GM23338 (cell line): ENCODE data around the gene ZMYND11. TPM values are rescaled to one million over a fixed set of nuclear protein-coding genes. Genes with fewer than 3 reads are reported as not detected.

Experiments used
- ATAC-seq: fragments of 200-7000 bp; cut with Tn5 transposase; 3 replicates; pipeline ENCODE4 v1.9.1; 2020
- DNase-seq: peaks from one replicate; pipeline ENCODE4 v3.0.0-alpha.2; 2015; ENCODE audit warnings: low spot score
- H2AFZ ChIP-seq: fragments of 200-600 bp; sonication (generic); 2 replicates; pipeline ENCODE4 v1.8.0; 2016; ENCODE audit warnings: antibody characterized with exemption, mild to moderate bottlenecking, moderate library complexity
- H3F3A ChIP-seq: fragments of 200-600 bp; sonication (generic); replicated peaks from 2 replicates; pipeline ENCODE4 v1.8.0; 2017; ENCODE audit warnings: antibody characterized with exemption, mixed run types, low read depth
- H3K27ac ChIP-seq: fragments of 200-600 bp; sonication (generic); 2 replicates; pipeline ENCODE4 v1.6.1; 2016; ENCODE audit warnings: low read depth
- H3K27me3 ChIP-seq: fragments of 200-600 bp; sonication (generic); 2 replicates; pipeline ENCODE4 v1.8.0; 2016; ENCODE audit warnings: mild to moderate bottlenecking, mixed run types, moderate library complexity; ENCODE audit not compliant: insufficient read depth
- H3K36me3 ChIP-seq: fragments of 200-600 bp; sonication (generic); 2 replicates; pipeline ENCODE4 v1.8.0; 2016; ENCODE audit warnings: mild to moderate bottlenecking; ENCODE audit not compliant: insufficient read depth
- H3K4me1 ChIP-seq: fragments of 200-600 bp; sonication (generic); 2 replicates; pipeline ENCODE4 v1.8.0; 2016; ENCODE audit warnings: mild to moderate bottlenecking, moderate library complexity; ENCODE audit not compliant: insufficient read depth
- H3K4me2 ChIP-seq: fragments of 200-600 bp; sonication (generic); 2 replicates; pipeline ENCODE4 v1.7.1; 2017; ENCODE audit warnings: mixed run types
- H3K4me3 ChIP-seq: fragments of 200-600 bp; sonication (generic); 2 replicates; pipeline ENCODE4 v1.6.1; 2016; ENCODE audit warnings: mixed run types
- H3K79me2 ChIP-seq: fragments of 200-600 bp; sonication (generic); replicated peaks from 2 replicates; pipeline ENCODE4 v1.8.0; 2017; ENCODE audit warnings: mild to moderate bottlenecking; ENCODE audit not compliant: insufficient read depth
- H3K9me2 ChIP-seq: fragments of 200-600 bp; sonication (generic); 2 replicates; pipeline ENCODE4 v1.8.0; 2017; ENCODE audit not compliant: insufficient read depth
- H4K20me1 ChIP-seq: fragments of 200-600 bp; sonication (generic); replicated peaks from 2 replicates; pipeline ENCODE4 v1.8.0; 2017; ENCODE audit warnings: mild to moderate bottlenecking; ENCODE audit not compliant: insufficient read depth
- H3K27ac Mint-ChIP-seq: 2 replicates; pipeline ENCODE4 v1.8.0; 2020; ENCODE audit warnings: inconsistent platforms, mild to moderate bottlenecking, moderate library complexity, mixed read lengths
- H3K27me3 Mint-ChIP-seq: 3 replicates; pipeline ENCODE4 v1.8.0; 2022; ENCODE audit warnings: low read depth, mild to moderate bottlenecking, moderate library complexity, mixed read lengths, inconsistent platforms; ENCODE audit not compliant: insufficient read depth, poor library complexity
- H3K36me3 Mint-ChIP-seq: 3 replicates; pipeline ENCODE4 v1.8.0; 2021; ENCODE audit warnings: low read depth, mild to moderate bottlenecking, inconsistent platforms, moderate library complexity, mixed read lengths
- H3K4me1 Mint-ChIP-seq: 3 replicates; pipeline ENCODE4 v1.8.0; 2020; ENCODE audit warnings: mild to moderate bottlenecking, inconsistent platforms, mixed read lengths
- H3K4me3 Mint-ChIP-seq: 3 replicates; pipeline ENCODE4 v1.8.0; 2021; ENCODE audit warnings: moderate library complexity, mild to moderate bottlenecking, inconsistent platforms, mixed read lengths
- H3K9me3 Mint-ChIP-seq: 3 replicates; pipeline ENCODE4 v1.8.0; 2020; ENCODE audit warnings: moderate library complexity, mild to moderate bottlenecking, inconsistent platforms, mixed read lengths
- CREB1 ChIP-seq: fragments of 250-450 bp; sonication (Bioruptor Pico); IDR thresholded peaks from 2 replicates; pipeline ENCODE4 v1.5.0; 2020; ENCODE audit warnings: low read depth, mild to moderate bottlenecking, moderate library complexity
- EZH2 ChIP-seq: fragments of 200-600 bp; sonication (generic); IDR thresholded peaks from one replicate; pipeline ENCODE4 v1.8.0; 2017; ENCODE audit warnings: antibody characterized with exemption, mild to moderate bottlenecking, low read depth; ENCODE audit not compliant: unreplicated experiment
- EZH2phosphoT487 ChIP-seq: fragments of 200-600 bp; sonication (generic); IDR thresholded peaks from one replicate; pipeline ENCODE4 v1.8.1; 2018; ENCODE audit warnings: antibody characterized with exemption; ENCODE audit not compliant: unreplicated experiment
- JUNB ChIP-seq: IDR thresholded peaks from one replicate; pipeline ENCODE4 v1.6.1; 2016; ENCODE audit warnings: antibody characterized with exemption; ENCODE audit not compliant: unreplicated experiment
- NANOG ChIP-seq: IDR thresholded peaks from 2 replicates; pipeline ENCODE4 v1.6.1; 2016; ENCODE audit warnings: antibody characterized with exemption, borderline replicate concordance
- POLR2AphosphoS5 ChIP-seq: IDR thresholded peaks from 2 replicates; pipeline ENCODE4 v1.6.1; 2016; ENCODE audit warnings: antibody characterized with exemption, low read depth
- STAT1 ChIP-seq: IDR thresholded peaks from one replicate; pipeline ENCODE4 v1.6.1; 2016; ENCODE audit warnings: antibody characterized with exemption; ENCODE audit not compliant: unreplicated experiment
- ZNF114 ChIP-seq: fragments of 250-450 bp; sonication (Bioruptor Pico); IDR thresholded peaks from 2 replicates; pipeline ENCODE4 v1.5.0; 2020; ENCODE audit warnings: mild to moderate bottlenecking, moderate library complexity
- ZNF331 ChIP-seq: fragments of 250-450 bp; sonication (Bioruptor Pico); IDR thresholded peaks from 2 replicates; pipeline ENCODE4 v1.5.0; 2020; ENCODE audit warnings: low read depth, mild to moderate bottlenecking, moderate library complexity
- polyA plus RNA-seq: library from polyadenylated mRNA; unstranded; fragments of >200 nt; fragmentation: Nextera tagmentation; extraction: Ambion mirVana; gene quantifications from 2 replicates; pipeline ENCODE4 v1.2.1, GENCODE V29; 2016
- total RNA-seq: library from RNA; depleted of rRNA; stranded (reverse); fragments of >200 nt; shearing (Covaris generic); gene quantifications from 2 replicates; pipeline ENCODE4 v1.2.3, GENCODE V29; 2014
- TF ChIP-seq, protein P1 (sequence below), 2 experiments: fragments of 200-600 bp in 1 of 2; sonication (generic) in 1 of 2; conservative IDR thresholded peaks; 2 replicates each; pipeline versions ENCODE4 v1.5.1 to v1.6.1; 2016 to 2017; ENCODE audit warnings: antibody characterized with exemption in 2 of 2, low read depth in 2 of 2, mild to moderate bottlenecking in 2 of 2, moderate library complexity in 1 of 2
- TF ChIP-seq, protein P2 (sequence below): fragments of 250-450 bp; sonication (Bioruptor Pico); IDR thresholded peaks from 2 replicates; pipeline ENCODE4 v1.5.0; 2020; ENCODE audit warnings: mild to moderate bottlenecking, moderate library complexity
- TF ChIP-seq, protein P3 (sequence below): IDR thresholded peaks from 2 replicates; pipeline ENCODE4 v1.6.1; 2016; ENCODE audit warnings: antibody characterized with exemption
- TF ChIP-seq, protein P4 (sequence below): IDR thresholded peaks from one replicate; pipeline ENCODE4 v1.6.1; 2018; ENCODE audit warnings: antibody characterized with exemption; ENCODE audit not compliant: unreplicated experiment

Gene ZMYND11
- total and polyA plus RNA-seq, 2 experiments from 2014 or later = 8.9 to 16.9 TPM

DNA sequence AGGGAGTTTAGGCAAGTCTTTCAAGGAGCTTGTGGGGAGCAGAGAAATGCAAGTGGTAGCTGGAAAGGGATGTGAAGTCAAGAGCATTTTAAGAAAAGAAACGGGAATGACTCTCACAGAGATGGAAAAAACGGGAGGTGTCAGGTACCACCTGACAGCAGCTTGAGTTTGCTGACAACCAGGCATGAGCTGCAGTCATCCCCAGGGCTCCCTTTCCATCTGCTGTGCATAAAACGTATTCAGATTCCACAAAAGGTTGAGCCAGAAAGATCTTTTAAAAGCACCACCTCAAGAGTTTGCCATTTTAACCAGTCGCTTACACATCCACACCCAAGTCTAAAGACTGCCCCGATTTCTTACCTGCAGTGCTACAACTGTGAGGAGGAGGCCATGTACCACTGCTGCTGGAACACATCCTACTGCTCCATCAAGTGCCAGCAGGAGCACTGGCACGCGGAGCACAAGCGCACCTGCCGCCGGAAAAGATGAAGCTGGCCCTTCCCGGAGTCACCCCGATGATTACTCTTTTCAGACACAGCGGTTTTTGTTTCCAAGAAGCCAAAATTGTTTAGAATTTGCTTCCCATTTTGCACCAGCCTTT is 116.8 kb downstream of the ZMYND11 start:
- H3K4me1 ChIP-seq = no peaks in the 10 kb centered on the region
- no peak overlapping the region for H3K4me3 ChIP-seq
- H2AFZ ChIP-seq = no peak overlapping the region
- no peak overlapping the region for H3K4me3 Mint-ChIP-seq
- ATAC-seq (no peak), DNase-seq (no peak)
- no peaks in the 10 kb centered on the region for H4K20me1 ChIP-seq
- no peak overlapping the region for H3K4me2 ChIP-seq
- no peaks in the 10 kb centered on the region for H3K9me3 Mint-ChIP-seq
- H3F3A ChIP-seq = no peaks in the 10 kb centered on the region
- no peaks in the 10 kb centered on the region for H3K4me1 Mint-ChIP-seq
- no peaks in the 10 kb centered on the region for H3K27me3 ChIP-seq
- H3K79me2 ChIP-seq = no peaks in the 10 kb centered on the region
- H3K9me2 ChIP-seq = no peaks in the 10 kb centered on the region
- peaks cover 16% of the 10 kb centered on the region for H3K36me3 ChIP-seq
- TF ChIP-seq CREB1 (no peak), JUNB (no peak), NANOG (no peak), POLR2AphosphoS5 (no peak), EZH2 (no peak), ZNF114 (CRISPR knock-in tag) (no peak), STAT1 (no peak), EZH2phosphoT487 (no peak), ZNF331 (CRISPR knock-in tag) (no peak)
- TF ChIP-seq, protein P1, sequence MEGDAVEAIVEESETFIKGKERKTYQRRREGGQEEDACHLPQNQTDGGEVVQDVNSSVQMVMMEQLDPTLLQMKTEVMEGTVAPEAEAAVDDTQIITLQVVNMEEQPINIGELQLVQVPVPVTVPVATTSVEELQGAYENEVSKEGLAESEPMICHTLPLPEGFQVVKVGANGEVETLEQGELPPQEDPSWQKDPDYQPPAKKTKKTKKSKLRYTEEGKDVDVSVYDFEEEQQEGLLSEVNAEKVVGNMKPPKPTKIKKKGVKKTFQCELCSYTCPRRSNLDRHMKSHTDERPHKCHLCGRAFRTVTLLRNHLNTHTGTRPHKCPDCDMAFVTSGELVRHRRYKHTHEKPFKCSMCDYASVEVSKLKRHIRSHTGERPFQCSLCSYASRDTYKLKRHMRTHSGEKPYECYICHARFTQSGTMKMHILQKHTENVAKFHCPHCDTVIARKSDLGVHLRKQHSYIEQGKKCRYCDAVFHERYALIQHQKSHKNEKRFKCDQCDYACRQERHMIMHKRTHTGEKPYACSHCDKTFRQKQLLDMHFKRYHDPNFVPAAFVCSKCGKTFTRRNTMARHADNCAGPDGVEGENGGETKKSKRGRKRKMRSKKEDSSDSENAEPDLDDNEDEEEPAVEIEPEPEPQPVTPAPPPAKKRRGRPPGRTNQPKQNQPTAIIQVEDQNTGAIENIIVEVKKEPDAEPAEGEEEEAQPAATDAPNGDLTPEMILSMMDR (conservative IDR thresholded peaks at IDR 0.05; ENCODE audit: low read depth in 2 of 2) = no peak
- TF ChIP-seq, protein P2, sequence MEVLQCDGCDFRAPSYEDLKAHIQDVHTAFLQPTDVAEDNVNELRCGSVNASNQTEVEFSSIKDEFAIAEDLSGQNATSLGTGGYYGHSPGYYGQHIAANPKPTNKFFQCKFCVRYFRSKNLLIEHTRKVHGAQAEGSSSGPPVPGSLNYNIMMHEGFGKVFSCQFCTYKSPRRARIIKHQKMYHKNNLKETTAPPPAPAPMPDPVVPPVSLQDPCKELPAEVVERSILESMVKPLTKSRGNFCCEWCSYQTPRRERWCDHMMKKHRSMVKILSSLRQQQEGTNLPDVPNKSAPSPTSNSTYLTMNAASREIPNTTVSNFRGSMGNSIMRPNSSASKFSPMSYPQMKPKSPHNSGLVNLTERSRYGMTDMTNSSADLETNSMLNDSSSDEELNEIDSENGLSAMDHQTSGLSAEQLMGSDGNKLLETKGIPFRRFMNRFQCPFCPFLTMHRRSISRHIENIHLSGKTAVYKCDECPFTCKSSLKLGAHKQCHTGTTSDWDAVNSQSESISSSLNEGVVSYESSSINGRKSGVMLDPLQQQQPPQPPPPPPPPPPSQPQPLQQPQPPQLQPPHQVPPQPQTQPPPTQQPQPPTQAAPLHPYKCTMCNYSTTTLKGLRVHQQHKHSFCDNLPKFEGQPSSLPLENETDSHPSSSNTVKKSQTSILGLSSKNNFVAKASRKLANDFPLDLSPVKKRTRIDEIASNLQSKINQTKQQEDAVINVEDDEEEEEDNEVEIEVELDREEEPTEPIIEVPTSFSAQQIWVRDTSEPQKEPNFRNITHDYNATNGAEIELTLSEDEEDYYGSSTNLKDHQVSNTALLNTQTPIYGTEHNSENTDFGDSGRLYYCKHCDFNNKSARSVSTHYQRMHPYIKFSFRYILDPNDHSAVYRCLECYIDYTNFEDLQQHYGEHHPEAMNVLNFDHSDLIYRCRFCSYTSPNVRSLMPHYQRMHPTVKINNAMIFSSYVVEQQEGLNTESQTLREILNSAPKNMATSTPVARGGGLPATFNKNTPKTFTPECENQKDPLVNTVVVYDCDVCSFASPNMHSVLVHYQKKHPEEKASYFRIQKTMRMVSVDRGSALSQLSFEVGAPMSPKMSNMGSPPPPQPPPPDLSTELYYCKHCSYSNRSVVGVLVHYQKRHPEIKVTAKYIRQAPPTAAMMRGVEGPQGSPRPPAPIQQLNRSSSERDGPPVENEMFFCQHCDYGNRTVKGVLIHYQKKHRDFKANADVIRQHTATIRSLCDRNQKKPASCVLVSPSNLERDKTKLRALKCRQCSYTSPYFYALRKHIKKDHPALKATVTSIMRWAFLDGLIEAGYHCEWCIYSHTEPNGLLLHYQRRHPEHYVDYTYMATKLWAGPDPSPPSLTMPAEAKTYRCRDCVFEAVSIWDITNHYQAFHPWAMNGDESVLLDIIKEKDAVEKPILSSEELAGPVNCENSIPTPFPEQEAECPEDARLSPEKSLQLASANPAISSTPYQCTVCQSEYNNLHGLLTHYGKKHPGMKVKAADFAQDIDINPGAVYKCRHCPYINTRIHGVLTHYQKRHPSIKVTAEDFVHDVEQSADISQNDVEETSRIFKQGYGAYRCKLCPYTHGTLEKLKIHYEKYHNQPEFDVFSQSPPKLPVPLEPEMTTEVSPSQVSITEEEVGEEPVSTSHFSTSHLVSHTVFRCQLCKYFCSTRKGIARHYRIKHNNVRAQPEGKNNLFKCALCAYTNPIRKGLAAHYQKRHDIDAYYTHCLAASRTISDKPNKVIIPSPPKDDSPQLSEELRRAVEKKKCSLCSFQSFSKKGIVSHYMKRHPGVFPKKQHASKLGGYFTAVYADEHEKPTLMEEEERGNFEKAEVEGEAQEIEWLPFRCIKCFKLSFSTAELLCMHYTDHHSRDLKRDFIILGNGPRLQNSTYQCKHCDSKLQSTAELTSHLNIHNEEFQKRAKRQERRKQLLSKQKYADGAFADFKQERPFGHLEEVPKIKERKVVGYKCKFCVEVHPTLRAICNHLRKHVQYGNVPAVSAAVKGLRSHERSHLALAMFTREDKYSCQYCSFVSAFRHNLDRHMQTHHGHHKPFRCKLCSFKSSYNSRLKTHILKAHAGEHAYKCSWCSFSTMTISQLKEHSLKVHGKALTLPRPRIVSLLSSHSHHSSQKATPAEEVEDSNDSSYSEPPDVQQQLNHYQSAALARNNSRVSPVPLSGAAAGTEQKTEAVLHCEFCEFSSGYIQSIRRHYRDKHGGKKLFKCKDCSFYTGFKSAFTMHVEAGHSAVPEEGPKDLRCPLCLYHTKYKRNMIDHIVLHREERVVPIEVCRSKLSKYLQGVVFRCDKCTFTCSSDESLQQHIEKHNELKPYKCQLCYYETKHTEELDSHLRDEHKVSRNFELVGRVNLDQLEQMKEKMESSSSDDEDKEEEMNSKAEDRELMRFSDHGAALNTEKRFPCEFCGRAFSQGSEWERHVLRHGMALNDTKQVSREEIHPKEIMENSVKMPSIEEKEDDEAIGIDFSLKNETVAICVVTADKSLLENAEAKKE = no peak
- TF ChIP-seq, protein P3, sequence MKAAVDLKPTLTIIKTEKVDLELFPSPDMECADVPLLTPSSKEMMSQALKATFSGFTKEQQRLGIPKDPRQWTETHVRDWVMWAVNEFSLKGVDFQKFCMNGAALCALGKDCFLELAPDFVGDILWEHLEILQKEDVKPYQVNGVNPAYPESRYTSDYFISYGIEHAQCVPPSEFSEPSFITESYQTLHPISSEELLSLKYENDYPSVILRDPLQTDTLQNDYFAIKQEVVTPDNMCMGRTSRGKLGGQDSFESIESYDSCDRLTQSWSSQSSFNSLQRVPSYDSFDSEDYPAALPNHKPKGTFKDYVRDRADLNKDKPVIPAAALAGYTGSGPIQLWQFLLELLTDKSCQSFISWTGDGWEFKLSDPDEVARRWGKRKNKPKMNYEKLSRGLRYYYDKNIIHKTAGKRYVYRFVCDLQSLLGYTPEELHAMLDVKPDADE = no peak
- TF ChIP-seq, protein P4, sequence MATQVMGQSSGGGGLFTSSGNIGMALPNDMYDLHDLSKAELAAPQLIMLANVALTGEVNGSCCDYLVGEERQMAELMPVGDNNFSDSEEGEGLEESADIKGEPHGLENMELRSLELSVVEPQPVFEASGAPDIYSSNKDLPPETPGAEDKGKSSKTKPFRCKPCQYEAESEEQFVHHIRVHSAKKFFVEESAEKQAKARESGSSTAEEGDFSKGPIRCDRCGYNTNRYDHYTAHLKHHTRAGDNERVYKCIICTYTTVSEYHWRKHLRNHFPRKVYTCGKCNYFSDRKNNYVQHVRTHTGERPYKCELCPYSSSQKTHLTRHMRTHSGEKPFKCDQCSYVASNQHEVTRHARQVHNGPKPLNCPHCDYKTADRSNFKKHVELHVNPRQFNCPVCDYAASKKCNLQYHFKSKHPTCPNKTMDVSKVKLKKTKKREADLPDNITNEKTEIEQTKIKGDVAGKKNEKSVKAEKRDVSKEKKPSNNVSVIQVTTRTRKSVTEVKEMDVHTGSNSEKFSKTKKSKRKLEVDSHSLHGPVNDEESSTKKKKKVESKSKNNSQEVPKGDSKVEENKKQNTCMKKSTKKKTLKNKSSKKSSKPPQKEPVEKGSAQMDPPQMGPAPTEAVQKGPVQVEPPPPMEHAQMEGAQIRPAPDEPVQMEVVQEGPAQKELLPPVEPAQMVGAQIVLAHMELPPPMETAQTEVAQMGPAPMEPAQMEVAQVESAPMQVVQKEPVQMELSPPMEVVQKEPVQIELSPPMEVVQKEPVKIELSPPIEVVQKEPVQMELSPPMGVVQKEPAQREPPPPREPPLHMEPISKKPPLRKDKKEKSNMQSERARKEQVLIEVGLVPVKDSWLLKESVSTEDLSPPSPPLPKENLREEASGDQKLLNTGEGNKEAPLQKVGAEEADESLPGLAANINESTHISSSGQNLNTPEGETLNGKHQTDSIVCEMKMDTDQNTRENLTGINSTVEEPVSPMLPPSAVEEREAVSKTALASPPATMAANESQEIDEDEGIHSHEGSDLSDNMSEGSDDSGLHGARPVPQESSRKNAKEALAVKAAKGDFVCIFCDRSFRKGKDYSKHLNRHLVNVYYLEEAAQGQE = no peak
- no peak overlapping the region for H3K27ac ChIP-seq
- H3K27me3 Mint-ChIP-seq = peaks cover 6% of the 10 kb centered on the region
- H3K36me3 Mint-ChIP-seq = peaks cover 22% of the 10 kb centered on the region; the same call in 2 of the 3 replicates
- no peak overlapping the region for H3K27ac Mint-ChIP-seq
